GM23338 (cell line): ENCODE measurements around the gene TTC22.

Experiments used
- CREB1 ChIP-seq: fragments of 250-450 bp; sonication (Bioruptor Pico); IDR thresholded peaks from 2 replicates; pipeline ENCODE4 v1.5.0; 2020; ENCODE audit warnings: low read depth, mild to moderate bottlenecking, moderate library complexity
- EZH2 ChIP-seq: fragments of 200-600 bp; sonication (generic); IDR thresholded peaks from one replicate; pipeline ENCODE4 v1.8.0; 2017; ENCODE audit warnings: antibody characterized with exemption, mild to moderate bottlenecking, low read depth; ENCODE audit not compliant: unreplicated experiment
- EZH2phosphoT487 ChIP-seq: fragments of 200-600 bp; sonication (generic); IDR thresholded peaks from one replicate; pipeline ENCODE4 v1.8.1; 2018; ENCODE audit warnings: antibody characterized with exemption; ENCODE audit not compliant: unreplicated experiment
- JUNB ChIP-seq: IDR thresholded peaks from one replicate; pipeline ENCODE4 v1.6.1; 2016; ENCODE audit warnings: antibody characterized with exemption; ENCODE audit not compliant: unreplicated experiment
- NANOG ChIP-seq: IDR thresholded peaks from 2 replicates; pipeline ENCODE4 v1.6.1; 2016; ENCODE audit warnings: antibody characterized with exemption, borderline replicate concordance
- POLR2AphosphoS5 ChIP-seq: IDR thresholded peaks from 2 replicates; pipeline ENCODE4 v1.6.1; 2016; ENCODE audit warnings: antibody characterized with exemption, low read depth
- STAT1 ChIP-seq: IDR thresholded peaks from one replicate; pipeline ENCODE4 v1.6.1; 2016; ENCODE audit warnings: antibody characterized with exemption; ENCODE audit not compliant: unreplicated experiment
- ZNF114 ChIP-seq: fragments of 250-450 bp; sonication (Bioruptor Pico); IDR thresholded peaks from 2 replicates; pipeline ENCODE4 v1.5.0; 2020; ENCODE audit warnings: mild to moderate bottlenecking, moderate library complexity
- ZNF331 ChIP-seq: fragments of 250-450 bp; sonication (Bioruptor Pico); IDR thresholded peaks from 2 replicates; pipeline ENCODE4 v1.5.0; 2020; ENCODE audit warnings: low read depth, mild to moderate bottlenecking, moderate library complexity
- TF ChIP-seq, protein P1 (sequence below), 2 experiments: fragments of 200-600 bp in 1 of 2; sonication (generic) in 1 of 2; conservative IDR thresholded peaks; 2 replicates each; pipeline versions ENCODE4 v1.5.1 to v1.6.1; 2016 to 2017; ENCODE audit warnings: antibody characterized with exemption in 2 of 2, low read depth in 2 of 2, mild to moderate bottlenecking in 2 of 2, moderate library complexity in 1 of 2
- TF ChIP-seq, protein P2 (sequence below): fragments of 250-450 bp; sonication (Bioruptor Pico); IDR thresholded peaks from 2 replicates; pipeline ENCODE4 v1.5.0; 2020; ENCODE audit warnings: mild to moderate bottlenecking, moderate library complexity
- TF ChIP-seq, protein P3 (sequence below): IDR thresholded peaks from one replicate; pipeline ENCODE4 v1.6.1; 2018; ENCODE audit warnings: antibody characterized with exemption; ENCODE audit not compliant: unreplicated experiment
- TF ChIP-seq, protein P4 (sequence below): IDR thresholded peaks from 2 replicates; pipeline ENCODE4 v1.6.1; 2016; ENCODE audit warnings: antibody characterized with exemption

DNA sequence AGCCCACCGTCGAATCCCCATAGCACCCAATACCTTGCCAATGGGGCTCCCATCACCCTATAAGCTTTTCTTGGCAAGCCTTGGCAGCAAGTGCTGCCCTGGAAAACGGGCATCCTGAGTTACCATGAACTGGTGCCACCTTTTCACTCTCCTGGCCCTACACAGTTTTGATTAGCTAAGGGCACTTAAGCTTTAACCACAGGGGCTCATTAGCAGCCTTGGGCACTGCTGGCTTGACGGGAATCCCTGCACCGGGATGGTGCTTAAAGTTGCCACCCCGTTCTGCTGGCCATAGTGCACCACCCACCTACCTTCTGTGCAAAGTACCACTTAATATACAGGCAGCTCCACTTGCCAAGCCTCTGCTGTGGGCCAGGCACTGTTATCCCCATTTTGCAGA is 50.5 kb downstream of the TTC22 start:
- TF ChIP-seq EZH2: no peak
- TF ChIP-seq, protein P1, sequence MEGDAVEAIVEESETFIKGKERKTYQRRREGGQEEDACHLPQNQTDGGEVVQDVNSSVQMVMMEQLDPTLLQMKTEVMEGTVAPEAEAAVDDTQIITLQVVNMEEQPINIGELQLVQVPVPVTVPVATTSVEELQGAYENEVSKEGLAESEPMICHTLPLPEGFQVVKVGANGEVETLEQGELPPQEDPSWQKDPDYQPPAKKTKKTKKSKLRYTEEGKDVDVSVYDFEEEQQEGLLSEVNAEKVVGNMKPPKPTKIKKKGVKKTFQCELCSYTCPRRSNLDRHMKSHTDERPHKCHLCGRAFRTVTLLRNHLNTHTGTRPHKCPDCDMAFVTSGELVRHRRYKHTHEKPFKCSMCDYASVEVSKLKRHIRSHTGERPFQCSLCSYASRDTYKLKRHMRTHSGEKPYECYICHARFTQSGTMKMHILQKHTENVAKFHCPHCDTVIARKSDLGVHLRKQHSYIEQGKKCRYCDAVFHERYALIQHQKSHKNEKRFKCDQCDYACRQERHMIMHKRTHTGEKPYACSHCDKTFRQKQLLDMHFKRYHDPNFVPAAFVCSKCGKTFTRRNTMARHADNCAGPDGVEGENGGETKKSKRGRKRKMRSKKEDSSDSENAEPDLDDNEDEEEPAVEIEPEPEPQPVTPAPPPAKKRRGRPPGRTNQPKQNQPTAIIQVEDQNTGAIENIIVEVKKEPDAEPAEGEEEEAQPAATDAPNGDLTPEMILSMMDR (conservative IDR thresholded peaks at IDR 0.05; ENCODE audit: low read depth in 2 of 2): no peak
- no peak for TF ChIP-seq POLR2AphosphoS5
- no peak for TF ChIP-seq ZNF114
- TF ChIP-seq, protein P2, sequence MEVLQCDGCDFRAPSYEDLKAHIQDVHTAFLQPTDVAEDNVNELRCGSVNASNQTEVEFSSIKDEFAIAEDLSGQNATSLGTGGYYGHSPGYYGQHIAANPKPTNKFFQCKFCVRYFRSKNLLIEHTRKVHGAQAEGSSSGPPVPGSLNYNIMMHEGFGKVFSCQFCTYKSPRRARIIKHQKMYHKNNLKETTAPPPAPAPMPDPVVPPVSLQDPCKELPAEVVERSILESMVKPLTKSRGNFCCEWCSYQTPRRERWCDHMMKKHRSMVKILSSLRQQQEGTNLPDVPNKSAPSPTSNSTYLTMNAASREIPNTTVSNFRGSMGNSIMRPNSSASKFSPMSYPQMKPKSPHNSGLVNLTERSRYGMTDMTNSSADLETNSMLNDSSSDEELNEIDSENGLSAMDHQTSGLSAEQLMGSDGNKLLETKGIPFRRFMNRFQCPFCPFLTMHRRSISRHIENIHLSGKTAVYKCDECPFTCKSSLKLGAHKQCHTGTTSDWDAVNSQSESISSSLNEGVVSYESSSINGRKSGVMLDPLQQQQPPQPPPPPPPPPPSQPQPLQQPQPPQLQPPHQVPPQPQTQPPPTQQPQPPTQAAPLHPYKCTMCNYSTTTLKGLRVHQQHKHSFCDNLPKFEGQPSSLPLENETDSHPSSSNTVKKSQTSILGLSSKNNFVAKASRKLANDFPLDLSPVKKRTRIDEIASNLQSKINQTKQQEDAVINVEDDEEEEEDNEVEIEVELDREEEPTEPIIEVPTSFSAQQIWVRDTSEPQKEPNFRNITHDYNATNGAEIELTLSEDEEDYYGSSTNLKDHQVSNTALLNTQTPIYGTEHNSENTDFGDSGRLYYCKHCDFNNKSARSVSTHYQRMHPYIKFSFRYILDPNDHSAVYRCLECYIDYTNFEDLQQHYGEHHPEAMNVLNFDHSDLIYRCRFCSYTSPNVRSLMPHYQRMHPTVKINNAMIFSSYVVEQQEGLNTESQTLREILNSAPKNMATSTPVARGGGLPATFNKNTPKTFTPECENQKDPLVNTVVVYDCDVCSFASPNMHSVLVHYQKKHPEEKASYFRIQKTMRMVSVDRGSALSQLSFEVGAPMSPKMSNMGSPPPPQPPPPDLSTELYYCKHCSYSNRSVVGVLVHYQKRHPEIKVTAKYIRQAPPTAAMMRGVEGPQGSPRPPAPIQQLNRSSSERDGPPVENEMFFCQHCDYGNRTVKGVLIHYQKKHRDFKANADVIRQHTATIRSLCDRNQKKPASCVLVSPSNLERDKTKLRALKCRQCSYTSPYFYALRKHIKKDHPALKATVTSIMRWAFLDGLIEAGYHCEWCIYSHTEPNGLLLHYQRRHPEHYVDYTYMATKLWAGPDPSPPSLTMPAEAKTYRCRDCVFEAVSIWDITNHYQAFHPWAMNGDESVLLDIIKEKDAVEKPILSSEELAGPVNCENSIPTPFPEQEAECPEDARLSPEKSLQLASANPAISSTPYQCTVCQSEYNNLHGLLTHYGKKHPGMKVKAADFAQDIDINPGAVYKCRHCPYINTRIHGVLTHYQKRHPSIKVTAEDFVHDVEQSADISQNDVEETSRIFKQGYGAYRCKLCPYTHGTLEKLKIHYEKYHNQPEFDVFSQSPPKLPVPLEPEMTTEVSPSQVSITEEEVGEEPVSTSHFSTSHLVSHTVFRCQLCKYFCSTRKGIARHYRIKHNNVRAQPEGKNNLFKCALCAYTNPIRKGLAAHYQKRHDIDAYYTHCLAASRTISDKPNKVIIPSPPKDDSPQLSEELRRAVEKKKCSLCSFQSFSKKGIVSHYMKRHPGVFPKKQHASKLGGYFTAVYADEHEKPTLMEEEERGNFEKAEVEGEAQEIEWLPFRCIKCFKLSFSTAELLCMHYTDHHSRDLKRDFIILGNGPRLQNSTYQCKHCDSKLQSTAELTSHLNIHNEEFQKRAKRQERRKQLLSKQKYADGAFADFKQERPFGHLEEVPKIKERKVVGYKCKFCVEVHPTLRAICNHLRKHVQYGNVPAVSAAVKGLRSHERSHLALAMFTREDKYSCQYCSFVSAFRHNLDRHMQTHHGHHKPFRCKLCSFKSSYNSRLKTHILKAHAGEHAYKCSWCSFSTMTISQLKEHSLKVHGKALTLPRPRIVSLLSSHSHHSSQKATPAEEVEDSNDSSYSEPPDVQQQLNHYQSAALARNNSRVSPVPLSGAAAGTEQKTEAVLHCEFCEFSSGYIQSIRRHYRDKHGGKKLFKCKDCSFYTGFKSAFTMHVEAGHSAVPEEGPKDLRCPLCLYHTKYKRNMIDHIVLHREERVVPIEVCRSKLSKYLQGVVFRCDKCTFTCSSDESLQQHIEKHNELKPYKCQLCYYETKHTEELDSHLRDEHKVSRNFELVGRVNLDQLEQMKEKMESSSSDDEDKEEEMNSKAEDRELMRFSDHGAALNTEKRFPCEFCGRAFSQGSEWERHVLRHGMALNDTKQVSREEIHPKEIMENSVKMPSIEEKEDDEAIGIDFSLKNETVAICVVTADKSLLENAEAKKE (CRISPR knock-in tag): no peak
- TF ChIP-seq, protein P3, sequence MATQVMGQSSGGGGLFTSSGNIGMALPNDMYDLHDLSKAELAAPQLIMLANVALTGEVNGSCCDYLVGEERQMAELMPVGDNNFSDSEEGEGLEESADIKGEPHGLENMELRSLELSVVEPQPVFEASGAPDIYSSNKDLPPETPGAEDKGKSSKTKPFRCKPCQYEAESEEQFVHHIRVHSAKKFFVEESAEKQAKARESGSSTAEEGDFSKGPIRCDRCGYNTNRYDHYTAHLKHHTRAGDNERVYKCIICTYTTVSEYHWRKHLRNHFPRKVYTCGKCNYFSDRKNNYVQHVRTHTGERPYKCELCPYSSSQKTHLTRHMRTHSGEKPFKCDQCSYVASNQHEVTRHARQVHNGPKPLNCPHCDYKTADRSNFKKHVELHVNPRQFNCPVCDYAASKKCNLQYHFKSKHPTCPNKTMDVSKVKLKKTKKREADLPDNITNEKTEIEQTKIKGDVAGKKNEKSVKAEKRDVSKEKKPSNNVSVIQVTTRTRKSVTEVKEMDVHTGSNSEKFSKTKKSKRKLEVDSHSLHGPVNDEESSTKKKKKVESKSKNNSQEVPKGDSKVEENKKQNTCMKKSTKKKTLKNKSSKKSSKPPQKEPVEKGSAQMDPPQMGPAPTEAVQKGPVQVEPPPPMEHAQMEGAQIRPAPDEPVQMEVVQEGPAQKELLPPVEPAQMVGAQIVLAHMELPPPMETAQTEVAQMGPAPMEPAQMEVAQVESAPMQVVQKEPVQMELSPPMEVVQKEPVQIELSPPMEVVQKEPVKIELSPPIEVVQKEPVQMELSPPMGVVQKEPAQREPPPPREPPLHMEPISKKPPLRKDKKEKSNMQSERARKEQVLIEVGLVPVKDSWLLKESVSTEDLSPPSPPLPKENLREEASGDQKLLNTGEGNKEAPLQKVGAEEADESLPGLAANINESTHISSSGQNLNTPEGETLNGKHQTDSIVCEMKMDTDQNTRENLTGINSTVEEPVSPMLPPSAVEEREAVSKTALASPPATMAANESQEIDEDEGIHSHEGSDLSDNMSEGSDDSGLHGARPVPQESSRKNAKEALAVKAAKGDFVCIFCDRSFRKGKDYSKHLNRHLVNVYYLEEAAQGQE: no peak
- TF ChIP-seq EZH2phosphoT487: no peak
- TF ChIP-seq JUNB: no peak
- no peak for TF ChIP-seq NANOG
- TF ChIP-seq ZNF331: no peak
- no peak for TF ChIP-seq CREB1 (CRISPR knock-in tag)
- TF ChIP-seq, protein P4, sequence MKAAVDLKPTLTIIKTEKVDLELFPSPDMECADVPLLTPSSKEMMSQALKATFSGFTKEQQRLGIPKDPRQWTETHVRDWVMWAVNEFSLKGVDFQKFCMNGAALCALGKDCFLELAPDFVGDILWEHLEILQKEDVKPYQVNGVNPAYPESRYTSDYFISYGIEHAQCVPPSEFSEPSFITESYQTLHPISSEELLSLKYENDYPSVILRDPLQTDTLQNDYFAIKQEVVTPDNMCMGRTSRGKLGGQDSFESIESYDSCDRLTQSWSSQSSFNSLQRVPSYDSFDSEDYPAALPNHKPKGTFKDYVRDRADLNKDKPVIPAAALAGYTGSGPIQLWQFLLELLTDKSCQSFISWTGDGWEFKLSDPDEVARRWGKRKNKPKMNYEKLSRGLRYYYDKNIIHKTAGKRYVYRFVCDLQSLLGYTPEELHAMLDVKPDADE: no peak
- TF ChIP-seq STAT1: no peak
